Retinal pigment epithelial cell (primary cell): ENCODE data around the gene PAPSS2.

Source experiments
- DNase-seq: peaks from one replicate; pipeline ENCODE4 v3.0.0-alpha.2; 2010; ENCODE audit warnings: low read depth
- H3K4me3 ChIP-seq: 2 replicates; pipeline ENCODE4 v1.5.1; 2011; ENCODE audit warnings: mild to moderate bottlenecking, low read length, control low read depth, moderate library complexity
- TF ChIP-seq, protein P1 (sequence below): conservative IDR thresholded peaks from 2 replicates; pipeline ENCODE4 v1.5.1; 2011; ENCODE audit warnings: low read depth, low read length, control low read depth, inconsistent platforms

Gene PAPSS2

GRCh38 chr10:87670586-87670985 is 10.9 kb downstream of the PAPSS2 start:
- TF ChIP-seq, protein P1, sequence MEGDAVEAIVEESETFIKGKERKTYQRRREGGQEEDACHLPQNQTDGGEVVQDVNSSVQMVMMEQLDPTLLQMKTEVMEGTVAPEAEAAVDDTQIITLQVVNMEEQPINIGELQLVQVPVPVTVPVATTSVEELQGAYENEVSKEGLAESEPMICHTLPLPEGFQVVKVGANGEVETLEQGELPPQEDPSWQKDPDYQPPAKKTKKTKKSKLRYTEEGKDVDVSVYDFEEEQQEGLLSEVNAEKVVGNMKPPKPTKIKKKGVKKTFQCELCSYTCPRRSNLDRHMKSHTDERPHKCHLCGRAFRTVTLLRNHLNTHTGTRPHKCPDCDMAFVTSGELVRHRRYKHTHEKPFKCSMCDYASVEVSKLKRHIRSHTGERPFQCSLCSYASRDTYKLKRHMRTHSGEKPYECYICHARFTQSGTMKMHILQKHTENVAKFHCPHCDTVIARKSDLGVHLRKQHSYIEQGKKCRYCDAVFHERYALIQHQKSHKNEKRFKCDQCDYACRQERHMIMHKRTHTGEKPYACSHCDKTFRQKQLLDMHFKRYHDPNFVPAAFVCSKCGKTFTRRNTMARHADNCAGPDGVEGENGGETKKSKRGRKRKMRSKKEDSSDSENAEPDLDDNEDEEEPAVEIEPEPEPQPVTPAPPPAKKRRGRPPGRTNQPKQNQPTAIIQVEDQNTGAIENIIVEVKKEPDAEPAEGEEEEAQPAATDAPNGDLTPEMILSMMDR: no peak
- DNase-seq: no peak
- H3K4me3 ChIP-seq: no peak overlapping the region

DNA sequence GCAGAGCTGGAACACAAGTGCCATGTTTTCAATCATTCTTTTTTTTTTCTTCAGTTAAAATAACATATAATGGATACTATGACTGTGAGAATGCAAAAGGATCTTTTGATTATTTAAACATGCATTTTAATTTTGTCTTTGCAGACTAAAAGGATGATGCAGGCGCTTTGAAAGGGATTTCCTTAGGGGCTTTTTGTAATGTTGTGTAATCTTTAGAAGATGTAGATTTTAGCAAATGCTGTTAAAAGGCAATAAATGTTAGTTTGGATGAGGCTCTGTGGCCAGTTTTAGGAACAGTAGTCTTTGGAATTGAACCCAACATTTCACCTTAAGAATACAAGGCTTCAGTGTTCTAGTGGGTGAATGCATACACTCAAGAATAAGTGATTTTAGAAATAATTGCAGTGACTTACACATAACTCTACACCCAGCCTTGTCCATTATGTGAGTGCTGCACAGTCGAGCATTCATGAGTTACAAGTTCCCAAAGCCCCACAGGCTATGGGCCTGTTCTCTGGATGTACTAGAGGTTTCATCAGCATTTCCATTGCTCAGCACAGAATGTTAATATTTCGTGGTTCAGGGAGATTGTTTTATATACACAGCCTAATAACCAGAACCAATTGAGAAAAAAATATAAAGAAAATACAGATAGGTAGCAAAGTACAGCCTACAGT is 11.6 kb downstream of the PAPSS2 start:
- TF ChIP-seq, protein P1: no peak
- H3K4me3 ChIP-seq: no peak overlapping the region
- no peak for DNase-seq

DNA sequence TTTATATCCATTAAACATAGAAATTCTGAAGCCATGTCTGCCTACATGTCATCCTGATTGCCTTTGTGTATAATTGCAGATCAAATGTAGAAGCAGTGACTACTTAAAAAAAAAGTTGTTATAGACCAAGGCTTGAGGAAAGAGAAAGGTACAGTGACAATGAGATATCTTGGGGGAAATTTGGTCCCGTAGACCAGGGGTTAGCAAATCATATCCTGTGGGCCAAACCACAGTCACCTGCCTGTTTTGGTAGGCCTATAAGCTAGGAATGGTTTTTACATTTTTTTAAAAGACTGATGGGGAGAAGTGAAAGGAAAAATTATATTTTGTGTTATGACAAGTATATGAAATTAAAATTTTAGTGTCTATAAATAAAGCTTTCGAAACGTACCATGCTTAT is 12.9 kb downstream of the PAPSS2 start:
- H3K4me3 ChIP-seq: no peak overlapping the region
- TF ChIP-seq, protein P1: no peak
- DNase-seq: no peak

- TF ChIP-seq, protein P1: no peak
- H3K4me3 ChIP-seq: no peak overlapping the region
- no peak for DNase-seq
Measured at GRCh38 chr10:87674943-87675342, 15.3 kb downstream of the PAPSS2 start.

DNA sequence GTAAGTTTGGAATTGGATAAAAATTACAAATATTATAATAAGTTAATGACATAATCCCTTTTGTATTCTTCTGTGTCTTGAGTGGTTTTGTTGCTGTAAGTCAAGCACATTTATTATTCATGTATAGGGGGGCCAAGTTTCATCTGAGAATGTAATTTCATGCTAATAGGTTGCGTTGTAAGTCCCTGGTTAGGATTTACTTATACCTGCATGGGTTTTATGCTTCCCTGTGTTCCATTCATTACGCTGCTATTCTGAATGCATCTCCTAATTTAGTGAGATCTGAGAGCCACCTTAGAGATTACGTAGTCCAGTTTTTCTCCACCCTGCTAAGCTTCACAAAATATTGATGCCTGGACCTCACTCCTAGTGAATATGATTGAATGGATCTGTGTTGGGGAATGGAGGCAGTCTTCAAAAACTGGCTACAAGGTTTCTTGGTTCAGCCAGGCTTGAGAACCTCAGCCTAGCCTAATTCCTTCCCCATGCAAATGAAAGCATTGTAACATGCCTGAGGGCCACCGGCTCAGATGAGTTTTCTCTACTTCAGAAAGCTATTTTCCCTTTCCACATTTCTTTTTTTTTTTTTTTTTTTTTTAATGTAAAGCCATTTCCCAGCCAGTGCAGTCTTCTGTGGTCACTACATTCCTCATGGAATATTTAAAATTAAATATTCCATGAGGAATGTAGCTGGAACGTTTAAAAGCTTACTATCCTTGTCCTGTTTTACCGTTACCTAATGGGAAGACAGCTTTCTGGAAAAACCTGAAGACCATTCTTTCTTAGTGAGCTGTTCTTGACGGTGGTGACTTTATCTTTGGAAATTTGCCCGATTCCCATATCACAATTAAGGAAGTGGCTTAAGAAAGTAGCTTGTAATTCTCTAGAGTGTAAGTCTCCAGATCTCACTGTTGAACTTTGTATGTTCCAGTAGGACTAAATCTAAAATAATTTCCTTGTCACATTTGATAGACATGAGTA is 16.0 kb downstream of the PAPSS2 start:
- no peak overlapping the region for H3K4me3 ChIP-seq
- peak; percentile 82 for DNase-seq
- TF ChIP-seq, protein P1: no peak

- TF ChIP-seq, protein P1: no peak
- no peak overlapping the region for H3K4me3 ChIP-seq
- DNase-seq: no peak
Measured at GRCh38 chr10:87677595-87677994, 17.9 kb downstream of the PAPSS2 start.
